Lung (tissue), 5 donors: ENCODE data around the gene TNFSF13B. TPM values are rescaled to one million over a fixed set of nuclear protein-coding genes. Genes with fewer than 3 reads are reported as not detected.

Experiments
- polyA plus RNA-seq, 2 donors: library from polyadenylated mRNA; stranded (reverse); fragments of 200-250 nt; gene quantifications; one replicate each; pipeline ENCODE4 v1.2.1, GENCODE V29; 2013
- small RNA-seq: library from RNA; depleted of rRNA; stranded (forward); fragments of <200 nt; gene quantifications from one replicate; pipeline ENCODE3, GENCODE V24; 2014; ENCODE audit warnings: low replicate concordance
- total RNA-seq, 2 donors: library from RNA; depleted of rRNA in 1 of 2; stranded (reverse); fragments of >200 nt in 1 of 2; gene quantifications; one replicate each; pipeline ENCODE4 v1.2.1, GENCODE V29; 2014 to 2021
- donor health status: Bipolar disorder and iron deficiency.
- donor health status: healthy.
- donor health status: DM: yes; HTN: yes; CAD: no.

The TNFSF13B gene
- total and polyA plus RNA-seq, 4 donors, result 6.0 to 32.9 (median 24.9) TPM

Small RNA genes within 50 kb of the gene (small RNA-seq; reads per million reads assigned to genes)
- not detected for gene RNA5SP39

Other genes starting within 250 kb of the TNFSF13B start
- 10 to 100 TPM in 1 of 2 donors, 1 to 10 TPM in 1; 8.6 to 10.4 TPM for gene LIG4, start 54.2 kb upstream of the TNFSF13B start, total RNA-seq
- gene LIG4, start 54.2 kb upstream of the TNFSF13B start, polyA plus RNA-seq, result 1 to 10 TPM; 6.9 to 7.6 TPM
- gene ABHD13, start 51.3 kb upstream of the TNFSF13B start, total RNA-seq, result 10 to 100 TPM in 1 of 2 donors, 1 to 10 TPM in 1; 8.7 to 17.5 TPM
- gene ABHD13, start 51.3 kb upstream of the TNFSF13B start, polyA plus RNA-seq, result 1 to 10 TPM; 4.7 to 7.8 TPM